ENCODE data around the gene TJP3.

DNA sequence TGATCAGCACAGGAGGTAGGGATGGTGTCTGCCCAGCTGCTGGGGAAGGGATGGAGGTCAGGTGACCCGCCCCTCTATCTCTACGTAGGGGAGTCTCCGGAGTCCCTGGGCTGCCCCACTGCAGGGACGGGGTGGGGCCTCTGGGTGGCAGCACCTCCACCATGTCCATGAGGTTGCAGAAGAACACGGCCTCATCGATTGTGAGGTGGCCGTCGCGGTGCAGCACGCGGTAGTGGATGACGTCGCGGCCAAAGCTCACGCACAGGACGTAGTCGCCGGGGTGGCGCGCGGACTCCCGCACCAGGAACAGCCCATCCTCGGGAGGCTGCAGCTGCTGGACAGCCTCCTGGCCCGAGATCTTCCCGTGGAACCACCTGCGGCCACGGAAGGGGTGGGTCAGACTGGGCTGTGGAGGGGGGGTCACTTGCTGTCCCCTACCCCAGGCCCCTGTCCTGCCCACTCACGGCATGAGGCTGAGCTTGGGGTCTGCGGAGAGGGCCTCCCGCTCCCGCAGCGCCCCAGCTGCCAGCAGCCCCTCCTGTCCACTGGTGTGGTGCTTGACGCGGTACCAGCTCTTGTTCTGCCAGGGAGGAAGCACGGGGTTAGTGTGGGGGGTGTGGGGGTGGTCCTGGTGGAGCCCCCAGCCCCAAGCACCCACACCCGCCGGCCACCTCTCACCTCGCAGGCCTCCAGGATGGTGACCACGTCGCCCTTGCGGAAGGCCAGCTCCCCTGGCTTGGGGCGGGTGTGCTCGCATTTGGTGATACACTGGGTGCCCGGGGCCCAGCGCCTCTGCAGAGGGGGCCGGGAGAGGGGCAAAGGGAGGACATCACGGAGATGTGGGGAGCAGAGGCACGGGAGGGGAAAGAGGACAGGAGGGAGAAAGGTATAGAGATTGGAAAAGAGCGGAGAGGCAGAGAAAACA, 75.7 kb downstream of the TJP3 start:
- TF ChIP-seq ZZZ3 (IDR thresholded peaks at IDR 0.05; ENCODE audit: control insufficient read depth, insufficient read length, low read depth) (no peak), ATF7 (IDR thresholded peaks at IDR 0.05; ENCODE audit: low read depth) (no peak)

Data from GM12878 (cell line).